Activated T-cell treated with anti-CD3 and anti-CD28 coated beads for 48 hours (primary cell): ENCODE results near the gene SPDEF.

Source experiments
- DNase-seq: peaks from one replicate; pipeline ENCODE4 v3.0.0-alpha.2; 2020; ENCODE audit warnings: low read depth

The SPDEF gene

DNA sequence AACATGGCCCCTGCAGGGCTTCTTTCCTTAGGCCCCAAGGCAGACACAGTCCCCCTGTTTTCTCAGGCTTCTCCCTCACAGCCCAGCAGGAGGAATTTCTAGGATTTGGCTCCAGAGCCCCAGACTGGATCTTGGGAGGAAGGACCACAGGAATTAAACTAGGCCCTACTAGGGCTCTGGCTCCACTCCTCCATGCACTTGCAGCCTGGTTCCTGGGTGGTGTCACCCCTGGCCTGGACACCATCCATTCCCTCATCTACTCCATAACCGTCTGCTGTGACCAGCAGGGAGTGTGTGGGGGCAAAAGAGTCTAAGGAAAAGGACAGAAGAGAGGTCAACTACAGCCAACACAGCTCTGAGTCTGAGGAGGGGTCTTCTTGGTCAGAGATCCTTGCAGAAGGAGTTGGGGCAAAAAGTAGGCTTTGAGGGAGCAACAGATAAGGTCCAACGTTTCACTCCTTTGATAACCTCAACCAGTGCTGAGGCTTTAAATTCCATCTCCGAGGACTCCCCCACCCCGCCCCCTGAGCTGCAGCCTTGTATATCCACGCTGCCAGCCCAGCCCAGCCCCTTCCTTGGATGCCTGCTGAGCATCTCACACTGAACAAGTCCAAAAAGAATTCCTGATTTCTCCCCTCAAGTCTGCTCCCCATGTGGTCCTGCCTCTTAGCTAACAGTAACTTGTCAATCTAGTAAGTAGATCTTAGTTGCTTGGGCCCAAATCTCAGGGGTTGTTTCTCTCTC lies 27.9 kb upstream of the SPDEF start:
- DNase-seq: no peak

- DNase-seq: no peak
Measured at GRCh38 chr6:34583461-34583860, 27.3 kb upstream of the SPDEF start.

DNA sequence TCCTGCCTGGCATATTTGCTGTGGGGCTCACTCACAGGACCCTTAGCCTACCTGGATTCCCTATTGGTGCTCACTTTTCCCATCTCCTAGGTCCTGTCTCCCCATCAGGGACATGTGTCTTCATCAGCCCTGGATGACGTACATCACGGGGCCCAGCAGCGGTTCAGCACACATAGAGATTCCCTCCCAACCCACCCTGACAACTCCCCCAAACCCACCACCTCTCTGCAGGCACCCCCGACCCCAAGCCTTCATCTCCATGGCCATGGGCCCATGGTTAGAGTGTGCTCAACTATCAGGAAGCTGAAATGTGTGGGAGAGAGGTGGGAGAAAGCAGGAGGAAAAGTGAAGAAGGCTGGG lies 25.4 kb upstream of the SPDEF start:
- no peak for DNase-seq

GRCh38 chr6:34580707-34581560 lies 24.8 kb upstream of the SPDEF start:
- no peak for DNase-seq

- no peak for DNase-seq
Measured at GRCh38 chr6:34578445-34579262, 22.5 kb upstream of the SPDEF start.

DNA sequence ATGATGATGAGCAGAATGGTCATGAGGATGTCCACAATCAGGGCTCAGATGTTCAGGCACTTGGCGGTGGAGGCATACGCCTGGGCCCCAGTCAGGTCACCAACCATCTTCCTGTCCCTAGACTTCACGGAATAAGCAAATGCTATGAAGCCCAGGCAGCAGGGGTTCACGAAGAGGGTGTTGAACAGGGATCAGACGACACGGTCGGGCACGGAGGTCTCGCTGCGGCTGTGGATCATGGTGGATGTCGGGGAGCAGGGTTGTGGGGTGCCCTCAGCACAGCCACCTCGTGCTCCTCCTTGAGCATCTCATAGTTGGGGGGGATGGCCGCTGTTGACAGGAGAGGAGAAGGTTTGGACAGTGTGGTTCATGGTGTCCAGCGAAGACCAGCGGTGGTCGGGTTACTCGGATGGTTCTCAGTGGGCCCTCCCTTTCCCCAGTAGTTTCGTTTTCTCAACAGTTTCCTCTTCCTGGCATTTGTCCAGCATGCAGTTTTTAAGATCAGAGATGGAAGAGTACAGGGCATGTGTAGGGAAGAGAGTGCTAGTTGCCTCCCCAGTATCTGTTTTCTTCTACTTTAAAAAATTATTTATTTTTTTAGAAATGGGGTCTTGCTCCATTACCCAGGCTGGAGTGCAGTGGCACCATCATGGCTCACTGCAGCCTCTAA lies 20.3 kb upstream of the SPDEF start:
- no peak for DNase-seq

DNA sequence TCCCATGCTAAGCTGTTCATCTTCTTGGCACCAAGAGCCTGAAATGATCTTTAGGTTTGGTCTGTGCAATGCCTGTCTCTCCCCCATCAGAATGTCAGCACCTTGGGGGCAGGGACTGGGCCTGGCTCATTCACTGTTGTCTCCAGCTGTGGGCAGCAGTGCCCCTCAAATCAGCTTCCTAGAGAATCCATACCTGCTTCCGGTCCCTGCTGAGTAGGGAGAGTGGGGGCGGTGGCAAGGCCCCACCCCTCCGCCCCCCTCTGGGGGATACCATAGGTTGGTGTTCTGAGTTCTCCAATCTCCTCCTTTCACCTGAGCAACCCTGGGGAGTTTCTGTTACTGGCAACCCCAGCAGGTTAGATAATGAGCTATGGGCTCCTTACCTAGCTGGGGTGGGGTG lies 19.2 kb upstream of the SPDEF start:
- DNase-seq: no peak

- DNase-seq: no peak
Measured at GRCh38 chr6:34574647-34575293, 18.6 kb upstream of the SPDEF start.

GRCh38 chr6:34573567-34574183 lies 17.5 kb upstream of the SPDEF start:
- DNase-seq: no peak

DNA sequence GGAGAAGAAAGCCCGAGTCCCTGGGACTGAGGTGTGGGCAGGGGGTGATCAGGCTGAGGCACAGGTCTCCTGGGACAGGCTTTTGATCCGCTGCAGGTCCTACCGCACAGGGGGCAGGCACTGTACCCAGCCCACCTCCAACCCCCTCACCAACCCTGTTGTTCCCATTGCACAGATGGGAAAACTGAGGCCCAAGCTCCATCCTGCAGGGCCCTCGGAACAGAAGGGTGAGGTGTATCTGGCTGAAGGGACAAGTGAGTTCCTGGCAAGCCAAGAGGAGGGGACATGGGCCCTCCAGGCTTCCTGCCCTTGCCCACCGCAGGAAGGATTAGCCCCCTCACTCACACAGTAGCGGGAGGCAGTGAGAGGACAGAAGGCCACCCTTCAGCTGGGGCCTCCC lies 16.5 kb upstream of the SPDEF start:
- DNase-seq: no peak

GRCh38 chr6:34572021-34572420 lies 15.9 kb upstream of the SPDEF start:
- no peak for DNase-seq

DNA sequence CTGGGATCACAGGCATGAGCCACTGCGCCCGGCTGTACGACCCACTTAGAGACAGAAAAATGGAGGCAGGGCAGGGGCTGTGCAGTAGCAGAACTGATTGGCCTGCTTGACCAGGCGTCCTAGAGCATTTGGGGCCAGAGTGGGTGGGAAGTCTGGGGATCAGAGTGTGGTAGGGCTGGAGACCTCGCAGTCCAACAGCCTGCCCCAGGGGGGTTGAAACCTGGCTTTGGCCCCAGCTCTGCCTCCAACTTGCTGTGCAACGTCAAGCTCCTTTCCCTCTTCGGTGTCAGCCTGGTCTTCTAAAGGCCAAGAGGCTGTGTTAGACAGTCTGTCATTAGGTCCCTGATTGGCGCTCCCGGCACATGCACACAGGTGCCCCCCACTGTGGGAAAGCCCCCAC lies 15.3 kb upstream of the SPDEF start:
- DNase-seq: no peak

- no peak for DNase-seq
Measured at GRCh38 chr6:34570066-34570833, 14.1 kb upstream of the SPDEF start.

- no peak for DNase-seq
Measured at GRCh38 chr6:34569361-34569973, 13.3 kb upstream of the SPDEF start.

GRCh38 chr6:34568341-34569201 lies 12.4 kb upstream of the SPDEF start:
- no peak for DNase-seq

- DNase-seq: no peak
Measured at GRCh38 chr6:34566830-34567546, 10.9 kb upstream of the SPDEF start.

- no peak for DNase-seq
Measured at GRCh38 chr6:34565722-34566137, 9.6 kb upstream of the SPDEF start.

- no peak for DNase-seq
Measured at GRCh38 chr6:34564181-34564580, 8.1 kb upstream of the SPDEF start.
